ENCODE data around the gene PIP4P1.

DNA sequence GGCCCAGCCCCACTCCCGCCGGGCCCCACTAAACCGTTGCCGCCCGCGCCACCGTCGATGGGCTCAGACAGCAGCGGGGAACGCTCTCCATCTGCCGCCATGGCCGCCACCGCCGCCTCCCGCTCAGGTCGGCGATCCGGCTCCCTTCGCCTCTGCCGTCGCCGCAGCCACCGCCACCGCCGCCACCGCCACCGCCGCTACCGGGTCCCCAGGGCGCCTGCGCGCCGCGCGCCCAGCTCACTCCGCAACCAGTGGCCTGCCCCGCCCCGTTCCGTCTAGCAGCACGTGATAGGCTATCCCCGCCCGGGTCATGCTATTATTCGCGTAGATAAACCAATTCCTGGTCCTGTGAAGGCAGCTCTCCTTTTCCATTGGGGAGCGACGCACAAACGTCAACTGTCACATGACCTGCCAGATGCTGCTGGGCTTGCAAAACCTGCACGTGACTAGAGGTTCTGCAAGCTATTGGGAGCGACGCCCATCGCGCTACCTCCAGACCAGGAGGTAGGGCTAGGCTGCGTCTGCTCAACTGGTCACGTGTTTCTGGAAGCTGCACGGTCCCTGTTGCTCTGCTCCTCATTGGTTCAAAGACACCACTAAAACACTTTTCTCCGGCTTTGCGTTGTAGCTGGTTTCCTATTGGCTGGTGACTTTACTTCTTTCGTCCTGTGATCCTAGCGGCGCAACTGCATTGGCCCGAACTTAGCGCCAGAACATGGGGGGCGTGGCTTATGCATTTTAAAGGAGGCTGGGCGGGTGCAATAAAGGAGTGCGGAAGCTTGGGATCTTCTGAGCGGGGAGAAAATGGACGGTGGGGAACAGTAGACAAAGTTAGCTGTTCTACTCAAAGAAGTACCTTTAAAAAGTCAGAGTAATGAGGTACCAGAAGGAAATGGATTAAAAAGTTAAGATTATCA lies at the start of gene PIP4P1:
- TF ChIP-seq CTCF (conservative IDR thresholded peaks at IDR 0.05; ENCODE audit: low read depth, low read length) (no peak), EZH2 (IDR thresholded peaks at IDR 0.05; ENCODE audit: low read length, unreplicated experiment) (no peak)
